Glomerular visceral epithelial cell (primary cell): Measurements from ENCODE around the gene XCL2.
A peak's percentile ranks its signal among the peaks of the same experiment; 100 is the strongest.

Source experiments
- DNase-seq: peaks from one replicate; pipeline ENCODE4 v3.0.0-alpha.2; 2016; ENCODE audit errors: extremely low spot score

Gene XCL2

GRCh38 chr1:168513656-168514404 is 30.0 kb downstream of the XCL2 start:
- DNase-seq = no peak

- DNase-seq = no peak
These were observed 30.8 kb downstream of the XCL2 start for GRCh38 chr1:168512864-168513595.

GRCh38 chr1:168509875-168510791 is 33.7 kb downstream of the XCL2 start:
- DNase-seq = no peak

- DNase-seq = no peak
These were observed 34.6 kb downstream of the XCL2 start for GRCh38 chr1:168509210-168509609.

- DNase-seq = no peak
These were observed 36.0 kb downstream of the XCL2 start for GRCh38 chr1:168507828-168508227.

GRCh38 chr1:168507231-168507630 is 36.6 kb downstream of the XCL2 start:
- DNase-seq = no peak

GRCh38 chr1:168506204-168506819 is 37.5 kb downstream of the XCL2 start:
- DNase-seq = no peak

- no peak for DNase-seq
These were observed 38.8 kb downstream of the XCL2 start for GRCh38 chr1:168505006-168505405.

- no peak for DNase-seq
These were observed 39.5 kb downstream of the XCL2 start for GRCh38 chr1:168504064-168504837.

- no peak for DNase-seq
These were observed 44.1 kb downstream of the XCL2 start for GRCh38 chr1:168499688-168500049.

GRCh38 chr1:168498956-168499687 is 44.7 kb downstream of the XCL2 start:
- DNase-seq = no peak

GRCh38 chr1:168498159-168498631 is 45.6 kb downstream of the XCL2 start:
- no peak for DNase-seq

- peak; percentile 46 for DNase-seq
These were observed 46.3 kb downstream of the XCL2 start for GRCh38 chr1:168497376-168497950.

- DNase-seq = no peak
These were observed 52.2 kb downstream of the XCL2 start for GRCh38 chr1:168491527-168492164.
